Testis (tissue), 5 donors: ENCODE measurements around the gene NABP1. TPM values are rescaled to one million over a fixed set of nuclear protein-coding genes. Genes with fewer than 3 reads are reported as not detected.

Source experiments
- DNase-seq: peaks from one replicate; pipeline ENCODE4 v3.0.0-alpha.2; 2019
- H3K27ac ChIP-seq, 2 donors: fragments of 200-600 bp; sonication (generic); one replicate each; pipeline ENCODE4 v1.5.1; 2019
- H3K27me3 ChIP-seq: fragments of 200-600 bp; sonication (generic); one replicate; pipeline ENCODE4 v1.5.1; 2019
- H3K36me3 ChIP-seq: fragments of 200-600 bp; sonication (generic); one replicate; pipeline ENCODE4 v1.5.1; 2017; ENCODE audit warnings: low read depth; ENCODE audit errors: missing control alignments
- H3K4me1 ChIP-seq: fragments of 200-600 bp; sonication (generic); one replicate; pipeline ENCODE4 v1.5.1; 2019
- H3K4me3 ChIP-seq, 2 donors: fragments of 200-600 bp; sonication (generic); one replicate each; pipeline ENCODE4 v1.5.1; 2017 to 2019
- H3K9me3 ChIP-seq: fragments of 200-600 bp; sonication (generic); one replicate; pipeline ENCODE4 v1.5.1; 2017
- CTCF ChIP-seq, 3 experiments: fragments of 450-650 bp in 2 of 3; fragments of 200-600 bp in 1 of 3; sonication (generic) in 1 of 3; IDR thresholded peaks; one replicate each; pipeline ENCODE4 v1.5.1; 2016 to 2019; ENCODE audit warnings: antibody characterized with exemption in 3 of 3, mild to moderate bottlenecking in 2 of 3, moderate library complexity in 1 of 3
- POLR2A ChIP-seq: fragments of 450-650 bp; IDR thresholded peaks from one replicate; pipeline ENCODE4 v1.6.1; 2017; ENCODE audit warnings: antibody characterized with exemption, mild to moderate bottlenecking, moderate library complexity
- WGBS, 2 donors: methylation state at CpG; one replicate each; pipeline ENCODE4 v1.1.5; 2018; 5-methylcytosine and 5-hydroxymethylcytosine counted together
- intact Hi-C: fragments of 100-400 bp; cut with DNase I; formaldehyde crosslinking; loops from one replicate; pipeline ENCODE4 v1.15.1; 2023; ENCODE audit warnings: low total_unique reads
- long read RNA-seq, 2 donors: transcript quantifications; one replicate each; lab custom pipeline, GENCODE V29; 2026
- polyA plus RNA-seq: library from polyadenylated mRNA; stranded (reverse); fragments of 350-450 nt; fragmentation: Illumina TruSeq; extraction: RNeasy Lipid Tissue Mini Kit (QIAGEN cat#74804); gene quantifications from one replicate; pipeline ENCODE4 v1.2.3, GENCODE V29; 2014; ENCODE audit warnings: low read depth, low replicate concordance; ENCODE audit not compliant: insufficient read depth
- total RNA-seq, 2 donors: library from RNA; depleted of rRNA; stranded (reverse); fragments of >200 nt; gene quantifications; one replicate each; pipeline ENCODE4 v1.2.3, GENCODE V29; 2016

The NABP1 gene
- total RNA-seq: 10 to 100 TPM; 65.8 to 67.1 TPM
- polyA plus RNA-seq: 40.6 TPM
- long read RNA-seq, donor 1, full-length matches to known transcripts: 11 of 11 reads
- long read RNA-seq, donor 1, partial matches to known transcripts: 0 of 11 reads
- long read RNA-seq, donor 1, other reads (novel, unspliced or antisense): 0 of 11 reads
- long read RNA-seq, donor 2, full-length matches to known transcripts: 7 of 7 reads
- long read RNA-seq, donor 2, partial matches to known transcripts: 0 of 7 reads
- long read RNA-seq, donor 2, other reads (novel, unspliced or antisense): 0 of 7 reads

- Histone ChIP-seq H3K4me1 (peaks cover 5% of the 10 kb centered on the region), H3K27me3 (no peaks in the 10 kb centered on the region), H3K4me3 (peak within 1 kb of the TSS; percentile 78 to 82), H3K36me3 (no peaks in the 10 kb centered on the region), H3K9me3 (no peaks in the 10 kb centered on the region), H3K27ac (peak within 1 kb of the TSS; percentile 61 to 93)
- intact Hi-C loops: no loop called here
- peak; percentile 99 for DNase-seq
- WGBS, 2 donors: 0% methylated on average over 44 to 66 of the region's 66 CpGs
- peak; percentile 98 for TF ChIP-seq POLR2A
- peak in 1 of 3 experiments; percentile 8 for TF ChIP-seq CTCF (IDR thresholded peaks at IDR 0.05)
These were observed at the start of gene NABP1 for GRCh38 chr2:191677646-191678436. TSS of gene NABP1 (plus strand) at chr2:191678136. CDS start at chr2:191678615, 479 bp downstream.

- 74 to 79% methylated on average over 7 of the region's 7 CpGs for WGBS, 2 donors
- H3K36me3 ChIP-seq: no peaks in the 10 kb centered on the region
- H3K27me3 ChIP-seq: no peaks in the 10 kb centered on the region
- DNase-seq: no peak
- H3K4me1 ChIP-seq: no peaks in the 10 kb centered on the region
- H3K9me3 ChIP-seq: no peaks in the 10 kb centered on the region
- H3K4me3 ChIP-seq: no peak overlapping the region
- no peak for TF ChIP-seq POLR2A
- TF ChIP-seq CTCF (IDR thresholded peaks at IDR 0.05): no peak
- intact Hi-C loops: no loop called here
- H3K27ac ChIP-seq: no peak overlapping the region
These were observed 48.9 kb upstream of the NABP1 start for GRCh38 chr2:191629001-191629453.

- no peak for DNase-seq
- TF ChIP-seq CTCF (IDR thresholded peaks at IDR 0.05) (no peak), POLR2A (no peak)
- Histone ChIP-seq H3K4me1 (no peaks in the 10 kb centered on the region), H3K27me3 (no peaks in the 10 kb centered on the region), H3K36me3 (no peaks in the 10 kb centered on the region), H3K4me3 (no peak overlapping the region), H3K27ac (no peak overlapping the region), H3K9me3 (no peaks in the 10 kb centered on the region)
- 61% methylated on average over 1 of the region's 1 CpG for WGBS, 2 donors
- intact Hi-C loops: no loop called here
These were observed 47.8 kb upstream of the NABP1 start for GRCh38 chr2:191629976-191630712.

- 87 to 88% methylated on average over 1 of the region's 1 CpG for WGBS, 2 donors
- intact Hi-C loops: no loop called here
These were observed 46.2 kb upstream of the NABP1 start for GRCh38 chr2:191631754-191632153.

More at GRCh38 chr2:191631754-191632153, 46.2 kb upstream of the NABP1 start:
- Histone ChIP-seq H3K27me3 (no peaks in the 10 kb centered on the region), H3K9me3 (no peaks in the 10 kb centered on the region), H3K36me3 (no peaks in the 10 kb centered on the region), H3K4me3 (no peak overlapping the region), H3K4me1 (no peaks in the 10 kb centered on the region), H3K27ac (no peak overlapping the region)
- TF ChIP-seq POLR2A: no peak
- TF ChIP-seq CTCF (IDR thresholded peaks at IDR 0.05): no peak
- DNase-seq: no peak
